ENCODE data around the gene IPO11.

The IPO11 gene

GRCh38 chr5:62533597-62533996, 121.0 kb downstream of the IPO11 start:
- Histone ChIP-seq H3K9me3 (ENCODE audit: insufficient read depth, low read depth, low read length) (no peaks in the 10 kb centered on the region), H3K36me3 (ENCODE audit: insufficient read depth, low read depth, low read length) (peaks cover 19% of the 10 kb centered on the region), H3K4me1 (ENCODE audit: insufficient read depth, low read length) (no peaks in the 10 kb centered on the region), H3K27ac (ENCODE audit: low read length) (no peak overlapping the region), H3K27me3 (ENCODE audit: insufficient read depth, low read length) (no peaks in the 10 kb centered on the region), H3K4me3 (ENCODE audit: low read length) (no peak overlapping the region), H3K9ac (ENCODE audit: low read depth, low read length) (no peak overlapping the region)

GRCh38 chr5:62534461-62535236, 122.1 kb downstream of the IPO11 start:
- peaks cover 22% of the 10 kb centered on the region for H3K36me3 ChIP-seq (ENCODE audit: insufficient read depth, low read depth, low read length)
- H3K9me3 ChIP-seq (ENCODE audit: insufficient read depth, low read depth, low read length), result no peaks in the 10 kb centered on the region
- H3K4me1 ChIP-seq (ENCODE audit: insufficient read depth, low read length), result no peaks in the 10 kb centered on the region
- H3K9ac ChIP-seq (ENCODE audit: low read depth, low read length), result no peak overlapping the region
- no peak overlapping the region for H3K27ac ChIP-seq (ENCODE audit: low read length)
- no peak overlapping the region for H3K4me3 ChIP-seq (ENCODE audit: low read length)
- H3K27me3 ChIP-seq (ENCODE audit: insufficient read depth, low read length), result no peaks in the 10 kb centered on the region

- Histone ChIP-seq H3K9me3 (ENCODE audit: insufficient read depth, low read depth, low read length) (no peaks in the 10 kb centered on the region), H3K27me3 (ENCODE audit: insufficient read depth, low read length) (no peaks in the 10 kb centered on the region), H3K27ac (ENCODE audit: low read length) (no peak overlapping the region), H3K4me1 (ENCODE audit: insufficient read depth, low read length) (no peaks in the 10 kb centered on the region), H3K9ac (ENCODE audit: low read depth, low read length) (no peak overlapping the region), H3K36me3 (ENCODE audit: insufficient read depth, low read depth, low read length) (peaks cover 14% of the 10 kb centered on the region), H3K4me3 (ENCODE audit: low read length) (no peak overlapping the region)
These were observed 123.7 kb downstream of the IPO11 start for GRCh38 chr5:62536232-62536631.

- H3K4me1 ChIP-seq (ENCODE audit: insufficient read depth, low read length), result no peaks in the 10 kb centered on the region
- no peak overlapping the region for H3K9ac ChIP-seq (ENCODE audit: low read depth, low read length)
- H3K9me3 ChIP-seq (ENCODE audit: insufficient read depth, low read depth, low read length), result no peaks in the 10 kb centered on the region
- H3K27ac ChIP-seq (ENCODE audit: low read length), result no peak overlapping the region
- H3K36me3 ChIP-seq (ENCODE audit: insufficient read depth, low read depth, low read length), result peaks cover 9% of the 10 kb centered on the region
- no peaks in the 10 kb centered on the region for H3K27me3 ChIP-seq (ENCODE audit: insufficient read depth, low read length)
- H3K4me3 ChIP-seq (ENCODE audit: low read length), result no peak overlapping the region
These were observed 124.2 kb downstream of the IPO11 start for GRCh38 chr5:62536783-62537182.

GRCh38 chr5:62538017-62538942, 125.7 kb downstream of the IPO11 start:
- Histone ChIP-seq H3K4me1 (ENCODE audit: insufficient read depth, low read length) (no peaks in the 10 kb centered on the region), H3K4me3 (ENCODE audit: low read length) (no peak overlapping the region), H3K27ac (ENCODE audit: low read length) (no peak overlapping the region), H3K9me3 (ENCODE audit: insufficient read depth, low read depth, low read length) (no peaks in the 10 kb centered on the region), H3K27me3 (ENCODE audit: insufficient read depth, low read length) (no peaks in the 10 kb centered on the region), H3K36me3 (ENCODE audit: insufficient read depth, low read depth, low read length) (peaks cover 12% of the 10 kb centered on the region; the same call in 1 of the 2 replicates), H3K9ac (ENCODE audit: low read depth, low read length) (no peak overlapping the region)

- Histone ChIP-seq H3K27ac (ENCODE audit: low read length) (no peak overlapping the region), H3K9ac (ENCODE audit: low read depth, low read length) (no peak overlapping the region), H3K4me1 (ENCODE audit: insufficient read depth, low read length) (no peaks in the 10 kb centered on the region), H3K4me3 (ENCODE audit: low read length) (no peak overlapping the region), H3K27me3 (ENCODE audit: insufficient read depth, low read length) (no peaks in the 10 kb centered on the region), H3K9me3 (ENCODE audit: insufficient read depth, low read depth, low read length) (no peaks in the 10 kb centered on the region), H3K36me3 (ENCODE audit: insufficient read depth, low read depth, low read length) (peaks cover 12% of the 10 kb centered on the region; the same call in 1 of the 2 replicates)
These were observed 130.2 kb downstream of the IPO11 start for GRCh38 chr5:62542720-62543119.

- H3K36me3 ChIP-seq (ENCODE audit: insufficient read depth, low read depth, low read length), result peaks cover 10% of the 10 kb centered on the region
These were observed 135.5 kb downstream of the IPO11 start for GRCh38 chr5:62547945-62548630.

GRCh38 chr5:62550103-62550502, 137.5 kb downstream of the IPO11 start:
- no peaks in the 10 kb centered on the region for H3K4me1 ChIP-seq (ENCODE audit: insufficient read depth, low read length)
- no peaks in the 10 kb centered on the region for H3K27me3 ChIP-seq (ENCODE audit: insufficient read depth, low read length)
- H3K9ac ChIP-seq (ENCODE audit: low read depth, low read length), result no peak overlapping the region
- no peaks in the 10 kb centered on the region for H3K9me3 ChIP-seq (ENCODE audit: insufficient read depth, low read depth, low read length)
- H3K4me3 ChIP-seq (ENCODE audit: low read length), result no peak overlapping the region
- peaks cover 8% of the 10 kb centered on the region for H3K36me3 ChIP-seq (ENCODE audit: insufficient read depth, low read depth, low read length)
- H3K27ac ChIP-seq (ENCODE audit: low read length), result no peak overlapping the region

More at GRCh38 chr5:62547945-62548630, 135.5 kb downstream of the IPO11 start:
- no peak overlapping the region for H3K9ac ChIP-seq (ENCODE audit: low read depth, low read length)
- no peak overlapping the region for H3K27ac ChIP-seq (ENCODE audit: low read length)
- H3K4me1 ChIP-seq (ENCODE audit: insufficient read depth, low read length), result no peaks in the 10 kb centered on the region
- H3K4me3 ChIP-seq (ENCODE audit: low read length), result no peak overlapping the region
- no peaks in the 10 kb centered on the region for H3K9me3 ChIP-seq (ENCODE audit: insufficient read depth, low read depth, low read length)
- H3K27me3 ChIP-seq (ENCODE audit: insufficient read depth, low read length), result no peaks in the 10 kb centered on the region

GRCh38 chr5:62555930-62556329, 143.4 kb downstream of the IPO11 start:
- Histone ChIP-seq H3K27ac (ENCODE audit: low read length) (no peak overlapping the region), H3K4me3 (ENCODE audit: low read length) (no peak overlapping the region), H3K4me1 (ENCODE audit: insufficient read depth, low read length) (no peaks in the 10 kb centered on the region), H3K36me3 (ENCODE audit: insufficient read depth, low read depth, low read length) (peaks cover 10% of the 10 kb centered on the region; the same call in 1 of the 2 replicates), H3K9ac (ENCODE audit: low read depth, low read length) (no peak overlapping the region), H3K27me3 (ENCODE audit: insufficient read depth, low read length) (no peaks in the 10 kb centered on the region), H3K9me3 (ENCODE audit: insufficient read depth, low read depth, low read length) (no peaks in the 10 kb centered on the region)

- H3K36me3 ChIP-seq (ENCODE audit: insufficient read depth, low read depth, low read length), result 0 out of 2 replicates have a peak, but pooled peaks cover 6% of the 10 kb centered on the region
- H3K9me3 ChIP-seq (ENCODE audit: insufficient read depth, low read depth, low read length), result no peaks in the 10 kb centered on the region
- no peak overlapping the region for H3K4me3 ChIP-seq (ENCODE audit: low read length)
- peaks cover 7% of the 10 kb centered on the region; the same call in 1 of the 2 replicates for H3K4me1 ChIP-seq (ENCODE audit: insufficient read depth, low read length)
- no peak overlapping the region for H3K9ac ChIP-seq (ENCODE audit: low read depth, low read length)
- no peak overlapping the region for H3K27ac ChIP-seq (ENCODE audit: low read length)
- no peaks in the 10 kb centered on the region for H3K27me3 ChIP-seq (ENCODE audit: insufficient read depth, low read length)
These were observed 146.4 kb downstream of the IPO11 start for GRCh38 chr5:62558941-62559340.

- Histone ChIP-seq H3K4me1 (ENCODE audit: insufficient read depth, low read length) (peaks cover 7% of the 10 kb centered on the region; the same call in 1 of the 2 replicates), H3K27me3 (ENCODE audit: insufficient read depth, low read length) (no peaks in the 10 kb centered on the region), H3K9ac (ENCODE audit: low read depth, low read length) (no peak overlapping the region), H3K4me3 (ENCODE audit: low read length) (no peak overlapping the region), H3K9me3 (ENCODE audit: insufficient read depth, low read depth, low read length) (no peaks in the 10 kb centered on the region), H3K36me3 (ENCODE audit: insufficient read depth, low read depth, low read length) (peaks cover 10% of the 10 kb centered on the region; the same call in 1 of the 2 replicates), H3K27ac (ENCODE audit: low read length) (no peak overlapping the region)
These were observed 148.2 kb downstream of the IPO11 start for GRCh38 chr5:62560786-62561185.
